Mesenchymal stem cell (in vitro differentiated cells and primary cell): ENCODE measurements around the gene WNK1.

ENCODE experiments used
- DNase-seq: peaks from one replicate; pipeline ENCODE4 v3.0.0-alpha.2; 2013
- H2AFZ ChIP-seq: one replicate; pipeline ENCODE4 v1.6.1; 2013; ENCODE audit warnings: low read depth, mild to moderate bottlenecking, control low read depth, inconsistent platforms, low read length, moderate library complexity
- H2AK5ac ChIP-seq: 2 replicates; pipeline ENCODE4 v1.6.1; 2013; ENCODE audit warnings: low read length, moderate library complexity, mild to moderate bottlenecking, inconsistent platforms; ENCODE audit not compliant: severe bottlenecking
- H2BK120ac ChIP-seq: one replicate; pipeline ENCODE4 v1.6.1; 2013; ENCODE audit warnings: low read depth, mild to moderate bottlenecking, inconsistent platforms, low read length, moderate library complexity
- H2BK12ac ChIP-seq, 2 experiments: one replicate each; pipeline ENCODE4 v1.6.1; 2013; ENCODE audit warnings: inconsistent platforms in 2 of 2, low read length in 2 of 2, mild to moderate bottlenecking in 2 of 2, moderate library complexity in 2 of 2, control low read depth in 1 of 2
- H2BK15ac ChIP-seq: one replicate; pipeline ENCODE4 v1.6.1; 2013; ENCODE audit warnings: mild to moderate bottlenecking, low read depth, inconsistent platforms; ENCODE audit not compliant: poor library complexity, severe bottlenecking
- H2BK5ac ChIP-seq: 2 replicates; pipeline ENCODE4 v1.6.1; 2013; ENCODE audit warnings: low read depth, mild to moderate bottlenecking, low read length, control low read depth, inconsistent platforms; ENCODE audit not compliant: poor library complexity, severe bottlenecking
- H3K14ac ChIP-seq, 2 experiments: one replicate each; pipeline ENCODE4 v1.6.1; 2013; ENCODE audit warnings: inconsistent platforms in 2 of 2, low read length in 2 of 2, control low read depth in 1 of 2, mild to moderate bottlenecking in 1 of 2, moderate library complexity in 1 of 2
- H3K18ac ChIP-seq, 2 experiments: one replicate each; pipeline ENCODE4 v1.6.1; 2013; ENCODE audit warnings: inconsistent platforms in 2 of 2, low read length in 2 of 2, control low read depth in 1 of 2, low read depth in 1 of 2, mild to moderate bottlenecking in 1 of 2
- H3K23ac ChIP-seq, 2 experiments: one replicate each; pipeline ENCODE4 v1.6.1; 2013; ENCODE audit warnings: inconsistent platforms in 2 of 2, low read length in 2 of 2, mild to moderate bottlenecking in 2 of 2, moderate library complexity in 2 of 2, control low read depth in 1 of 2
- H3K27ac ChIP-seq: 2 replicates; pipeline ENCODE4 v1.5.1; 2013; ENCODE audit warnings: mild to moderate bottlenecking, moderate library complexity, low read length, control low read depth, inconsistent platforms; ENCODE audit not compliant: poor library complexity, severe bottlenecking
- H3K27me3 ChIP-seq, 2 experiments: 2 replicates each; pipeline versions ENCODE4 v1.6.1 to v1.7.0; 2013; ENCODE audit warnings: low read length in 2 of 2, mild to moderate bottlenecking in 2 of 2, moderate library complexity in 2 of 2, control low read depth in 1 of 2, inconsistent platforms in 1 of 2; ENCODE audit not compliant: control insufficient read depth in 1 of 2, insufficient read depth in 1 of 2
- H3K36me3 ChIP-seq, 2 experiments: 2 replicates each; pipeline versions ENCODE4 v1.6.1 to v1.7.0; 2013; ENCODE audit warnings: low read length in 2 of 2, control low read depth in 1 of 2, inconsistent platforms in 1 of 2, low read depth in 1 of 2, mild to moderate bottlenecking in 1 of 2; ENCODE audit not compliant: insufficient read depth in 2 of 2, control insufficient read depth in 1 of 2
- H3K4ac ChIP-seq, 2 experiments: one replicate each; pipeline ENCODE4 v1.6.1; 2013; ENCODE audit warnings: inconsistent platforms in 2 of 2, low read length in 2 of 2, mild to moderate bottlenecking in 2 of 2, moderate library complexity in 2 of 2, control low read depth in 1 of 2, low read depth in 1 of 2
- H3K4me1 ChIP-seq: 2 replicates; pipeline ENCODE4 v1.6.1; 2013; ENCODE audit warnings: low read depth, low read length, control low read depth; ENCODE audit not compliant: control insufficient read depth, insufficient read depth
- H3K4me2 ChIP-seq: 2 replicates; pipeline ENCODE4 v1.6.1; 2013; ENCODE audit warnings: low read length, mild to moderate bottlenecking, inconsistent platforms; ENCODE audit not compliant: poor library complexity, severe bottlenecking
- H3K4me3 ChIP-seq, 2 experiments: 2 replicates each; pipeline versions ENCODE4 v1.5.1 to v1.7.0; 2013; ENCODE audit warnings: low read length in 2 of 2, mild to moderate bottlenecking in 2 of 2, control low read depth in 1 of 2, low read depth in 1 of 2; ENCODE audit not compliant: insufficient read depth in 1 of 2
- H3K79me1 ChIP-seq: replicated peaks from 2 replicates; pipeline ENCODE4 v1.6.1; 2013; ENCODE audit warnings: mild to moderate bottlenecking, control low read depth, low read length, inconsistent platforms; ENCODE audit not compliant: poor library complexity, severe bottlenecking
- H3K9ac ChIP-seq: 2 replicates; pipeline ENCODE4 v1.7.0; 2013; ENCODE audit warnings: mild to moderate bottlenecking, low read length, moderate library complexity
- H3K9me3 ChIP-seq: 2 replicates; pipeline ENCODE4 v1.7.0; 2013; ENCODE audit warnings: mild to moderate bottlenecking, low read length; ENCODE audit not compliant: control insufficient read depth
- H4K8ac ChIP-seq: one replicate; pipeline ENCODE4 v1.6.1; 2013; ENCODE audit warnings: inconsistent platforms, mild to moderate bottlenecking, low read length, moderate library complexity
- H4K91ac ChIP-seq: one replicate; pipeline ENCODE4 v1.6.1; 2013; ENCODE audit warnings: mild to moderate bottlenecking, low read length, inconsistent platforms
- WGBS: methylation state at CpG from one replicate; pipeline ENCODE4 v1.1.7; 2013; ENCODE audit warnings: mixed read lengths; 5-methylcytosine and 5-hydroxymethylcytosine counted together

Gene WNK1

GRCh38 chr12:805022-805632, 52.7 kb downstream of the WNK1 start:
- H4K8ac ChIP-seq, result peak overlapping the region; percentile 69
- no peak overlapping the region for H2BK5ac ChIP-seq
- H3K4me1 ChIP-seq, result peaks cover 5% of the 10 kb centered on the region
- H3K18ac ChIP-seq, result no peak overlapping the region
- no peak overlapping the region for H3K27ac ChIP-seq
- H3K4ac ChIP-seq, result no peak overlapping the region
- no peaks in the 10 kb centered on the region for H3K27me3 ChIP-seq
- H3K14ac ChIP-seq, result no peak overlapping the region
- no peak overlapping the region for H3K4me2 ChIP-seq
- H3K79me1 ChIP-seq, result peaks cover 2% of the 10 kb centered on the region
- WGBS, result no CpG with 5 or more reads among the region's 3 CpGs
- no peak overlapping the region for H3K9ac ChIP-seq
- DNase-seq, result no peak
- no peaks in the 10 kb centered on the region for H3K9me3 ChIP-seq
- no peak overlapping the region for H2BK15ac ChIP-seq
- no peak overlapping the region for H2AK5ac ChIP-seq
- H3K23ac ChIP-seq, result no peak overlapping the region
- peak overlapping the region; percentile 73 for H2BK120ac ChIP-seq
- H2BK12ac ChIP-seq, result no peak overlapping the region
- H4K91ac ChIP-seq, result no peak overlapping the region
- H2AFZ ChIP-seq, result no peak overlapping the region
- H3K4me3 ChIP-seq, result no peak overlapping the region
- no peaks in the 10 kb centered on the region for H3K36me3 ChIP-seq

DNA sequence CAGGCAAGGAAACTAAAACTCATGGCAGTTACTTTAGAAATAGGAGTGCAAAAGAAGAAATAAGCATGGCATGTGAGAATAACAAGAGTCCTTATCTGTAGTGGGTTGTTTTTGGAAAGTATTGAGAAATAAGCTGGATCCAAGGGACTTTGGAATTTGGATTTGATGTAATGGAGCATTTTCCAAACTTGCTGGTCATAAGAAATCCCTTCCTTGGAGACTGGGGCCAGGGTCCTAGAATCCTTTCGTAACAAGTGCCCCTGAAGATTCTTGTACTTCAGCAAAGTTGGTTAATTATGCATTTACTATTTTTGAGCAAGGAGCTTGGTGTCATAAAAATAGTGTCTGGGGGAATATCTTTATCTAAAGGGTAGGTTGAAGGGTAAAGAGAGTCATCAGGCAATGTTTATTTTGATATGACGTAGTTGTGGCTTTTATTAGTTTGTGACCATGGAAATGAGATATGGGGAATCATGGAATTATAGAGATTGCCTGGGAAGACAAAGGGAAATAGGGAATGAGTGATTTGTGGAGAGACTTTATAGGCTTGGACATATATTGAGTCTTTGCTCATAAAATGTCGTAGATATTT, 53.9 kb downstream of the WNK1 start:
- Histone ChIP-seq H2BK120ac (no peak overlapping the region), H2BK12ac (no peak overlapping the region), H2BK5ac (no peak overlapping the region), H4K91ac (no peak overlapping the region), H4K8ac (no peak overlapping the region), H3K18ac (no peak overlapping the region), H3K9me3 (no peaks in the 10 kb centered on the region), H3K4me3 (no peak overlapping the region), H3K4me2 (no peak overlapping the region), H2AK5ac (no peak overlapping the region), H3K4ac (no peak overlapping the region), H3K14ac (no peak overlapping the region), H3K4me1 (peaks cover 4% of the 10 kb centered on the region), H3K79me1 (no peaks in the 10 kb centered on the region), H3K9ac (no peak overlapping the region), H2BK15ac (no peak overlapping the region), H3K27me3 (no peaks in the 10 kb centered on the region), H2AFZ (no peak overlapping the region), H3K27ac (no peak overlapping the region), H3K23ac (no peak overlapping the region), H3K36me3 (no peaks in the 10 kb centered on the region)
- WGBS, result 70% methylated on average over 2 of the region's 3 CpGs
- DNase-seq, result peak; percentile 56

DNA sequence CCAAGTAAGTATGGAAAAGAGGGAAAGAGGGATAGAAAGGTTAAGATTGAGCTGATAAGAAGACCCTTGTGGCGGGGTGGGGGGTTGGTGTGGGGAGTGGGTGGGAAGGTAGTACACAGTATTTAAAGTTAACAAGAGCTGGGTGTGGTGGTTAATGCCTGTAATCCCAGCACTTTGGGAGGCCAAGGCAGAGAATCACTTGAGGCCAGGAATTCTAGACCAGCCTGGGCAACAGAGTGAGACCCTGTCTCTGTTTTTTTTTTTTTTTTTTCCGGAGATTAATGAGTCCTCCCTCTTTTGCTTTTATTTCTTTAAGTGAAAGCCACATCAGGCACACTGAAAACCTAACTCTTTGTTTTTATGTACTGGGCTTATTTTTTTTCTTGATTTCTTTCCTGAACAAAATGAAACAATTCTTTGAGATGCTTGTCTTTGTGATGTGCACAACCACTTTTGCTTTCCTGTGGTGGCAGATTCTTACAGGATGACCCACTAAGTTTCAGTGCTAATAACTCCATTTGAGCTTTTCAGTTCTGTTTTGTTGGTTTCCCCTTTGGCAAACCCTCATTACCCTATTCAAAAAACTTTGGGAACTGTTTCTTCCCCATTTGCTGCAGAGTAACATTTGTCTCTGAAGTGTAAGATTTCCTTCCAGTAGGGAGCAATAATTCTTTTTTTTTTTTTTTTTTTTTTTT, 54.8 kb downstream of the WNK1 start:
- Histone ChIP-seq H2BK5ac (no peak overlapping the region), H3K4me1 (peaks cover 2% of the 10 kb centered on the region), H2BK120ac (no peak overlapping the region), H3K18ac (no peak overlapping the region), H3K27me3 (no peaks in the 10 kb centered on the region), H2BK15ac (no peak overlapping the region), H2BK12ac (no peak overlapping the region), H2AK5ac (no peak overlapping the region), H4K91ac (no peak overlapping the region), H3K27ac (no peak overlapping the region), H3K79me1 (no peaks in the 10 kb centered on the region), H3K4ac (no peak overlapping the region), H3K9me3 (no peaks in the 10 kb centered on the region), H3K23ac (no peak overlapping the region), H3K9ac (no peak overlapping the region), H3K14ac (no peak overlapping the region), H3K4me2 (no peak overlapping the region), H2AFZ (no peak overlapping the region), H3K36me3 (no peaks in the 10 kb centered on the region), H3K4me3 (no peak overlapping the region), H4K8ac (no peak overlapping the region)
- DNase-seq, result peak; percentile 30
- 87% methylated on average over 1 of the region's 2 CpGs for WGBS

- Histone ChIP-seq H3K27ac (no peak overlapping the region), H4K8ac (no peak overlapping the region), H2BK5ac (no peak overlapping the region), H2AK5ac (no peak overlapping the region), H3K9ac (no peak overlapping the region), H4K91ac (no peak overlapping the region), H3K27me3 (no peaks in the 10 kb centered on the region), H3K4ac (no peak overlapping the region), H2BK120ac (no peak overlapping the region), H3K4me2 (no peak overlapping the region), H3K4me3 (no peak overlapping the region), H2BK12ac (no peak overlapping the region), H2AFZ (no peak overlapping the region), H3K4me1 (no peaks in the 10 kb centered on the region), H3K18ac (no peak overlapping the region), H3K79me1 (peaks cover 3% of the 10 kb centered on the region), H3K23ac (no peak overlapping the region), H3K36me3 (peaks cover 4 to 8% of the 10 kb centered on the region in 2 experiments), H2BK15ac (no peak overlapping the region), H3K14ac (no peak overlapping the region), H3K9me3 (no peaks in the 10 kb centered on the region)
- 97% methylated on average over 2 of the region's 4 CpGs for WGBS
- DNase-seq, result no peak
Observed at GRCh38 chr12:810116-810515, 57.7 kb downstream of the WNK1 start.
